H1 (cell line): ENCODE data around the gene MYBPH. TPM values are rescaled to one million over a fixed set of nuclear protein-coding genes. Genes with fewer than 3 reads are reported as not detected.

Source experiments
- CHD2 ChIP-seq: IDR thresholded peaks from 2 replicates; pipeline ENCODE4 v1.6.1; 2012; ENCODE audit warnings: low read length, improper control_type of control experiment
- polyA plus RNA-seq, 7 experiments: library from polyadenylated mRNA; depleted of rRNA in 3 of 7; stranded (reverse) in 5 of 7; unstranded in 2 of 7; fragments of >200 nt in 5 of 7; fragments of 200-250 nt in 2 of 7; gene quantifications; 1 replicate in 5 of 7; 2 replicates in 1 of 7; 4 replicates in 1 of 7; pipeline versions ENCODE4 v1.2.1 to v1.2.3, GENCODE V29; 2011 to 2013; ENCODE audit warnings: missing spikeins in 2 of 7, mixed read lengths in 2 of 7
- total RNA-seq: library from RNA; stranded (reverse); fragmentation: NEBNext Ultra II Directional; extraction: Animal tissue kit (Norgen Biotek cat#: 25700); gene quantifications from 2 replicates; pipeline ENCODE4 v1.2.1, GENCODE V29; 2021

MYBPH gene
- total and polyA plus RNA-seq, 2 of the 8 experiments (the other 6 are each of a cell fraction or from before 2014, with no cell fraction given) = not detected

DNA sequence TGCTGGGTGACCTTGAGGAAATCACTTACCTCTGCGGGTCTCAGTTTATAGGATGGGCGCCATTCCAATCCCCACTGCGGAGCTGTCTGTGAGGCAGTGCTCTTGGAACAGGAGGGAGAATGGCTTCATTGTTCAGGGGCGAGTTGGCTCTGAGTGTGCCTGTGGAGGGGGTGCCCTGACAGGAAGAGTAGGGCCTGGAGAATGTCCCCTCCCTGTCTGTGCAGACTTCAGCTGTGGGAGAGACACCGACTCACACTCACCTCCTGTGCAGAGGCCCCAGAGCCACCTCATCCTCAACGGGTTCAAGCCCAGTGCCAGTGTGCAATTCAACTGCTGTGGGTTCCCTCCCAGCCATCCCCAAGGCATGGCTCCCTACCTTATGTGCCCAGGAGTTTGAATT lies 31.0 kb downstream of the MYBPH start (continued):
- no peak for TF ChIP-seq CHD2
